Loucy (cell line): ENCODE data around the gene DACT2.
"Not testable (repeated sequence)": the region's sequence is repeated elsewhere in the genome, so short reads cannot be mapped to it uniquely, and the experiment has no call there.

Experiments used
- H2AFZ ChIP-seq: fragments of 200-600 bp; sonication (generic); 2 replicates; pipeline ENCODE4 v1.6.0; 2016; ENCODE audit warnings: antibody characterized with exemption, mild to moderate bottlenecking, low read length, moderate library complexity
- H3F3A ChIP-seq: fragments of 200-600 bp; 2 replicates; pipeline ENCODE4 v1.6.0; 2016; ENCODE audit warnings: antibody characterized with exemption, low read depth, mild to moderate bottlenecking
- H3K27me3 ChIP-seq: fragments of 200-600 bp; sonication (generic); 2 replicates; pipeline ENCODE4 v1.6.1; 2014; ENCODE audit warnings: low read length, mild to moderate bottlenecking; ENCODE audit not compliant: insufficient read depth, poor library complexity, severe bottlenecking
- H3K36me3 ChIP-seq: fragments of 200-600 bp; sonication (generic); 2 replicates; pipeline ENCODE4 v1.6.1; 2016; ENCODE audit warnings: low read length; ENCODE audit not compliant: insufficient read depth
- H3K4me1 ChIP-seq: fragments of 200-600 bp; sonication (generic); 2 replicates; pipeline ENCODE4 v1.5.1; 2014; ENCODE audit warnings: low read length, mild to moderate bottlenecking; ENCODE audit not compliant: insufficient read depth, poor library complexity, severe bottlenecking
- H3K4me2 ChIP-seq: fragments of 200-600 bp; sonication (generic); 2 replicates; pipeline ENCODE4 v1.6.0; 2014; ENCODE audit warnings: antibody characterized with exemption, low read length, low read depth, mild to moderate bottlenecking; ENCODE audit not compliant: poor library complexity, severe bottlenecking
- H3K4me3 ChIP-seq: fragments of 200-600 bp; sonication (generic); 2 replicates; pipeline ENCODE4 v1.5.1; 2014; ENCODE audit warnings: low read length, mild to moderate bottlenecking, mixed read lengths; ENCODE audit not compliant: poor library complexity, severe bottlenecking
- H3K79me2 ChIP-seq: fragments of 200-600 bp; sonication (generic); 2 replicates; pipeline ENCODE4 v1.6.1; 2014; ENCODE audit warnings: low read length; ENCODE audit not compliant: insufficient read depth
- H3K9ac ChIP-seq: fragments of 200-600 bp; sonication (generic); 2 replicates; pipeline ENCODE4 v1.6.0; 2014; ENCODE audit warnings: mild to moderate bottlenecking, low read depth, low read length, moderate library complexity; ENCODE audit not compliant: poor library complexity, severe bottlenecking
- H3K9me2 ChIP-seq: fragments of 200-600 bp; sonication (generic); replicated peaks from 2 replicates; pipeline ENCODE4 v1.6.1; 2016; ENCODE audit warnings: low read depth, low read length, mixed read lengths
- H3K9me3 ChIP-seq: fragments of 200-600 bp; sonication (generic); 2 replicates; pipeline ENCODE4 v1.6.1; 2014; ENCODE audit warnings: mild to moderate bottlenecking, antibody characterized with exemption, low read length, low read depth; ENCODE audit not compliant: insufficient read depth
- H4K20me1 ChIP-seq: fragments of 200-600 bp; sonication (generic); 2 replicates; pipeline ENCODE4 v1.6.0; 2014; ENCODE audit warnings: antibody characterized with exemption, low read length, mild to moderate bottlenecking; ENCODE audit not compliant: insufficient read depth, poor library complexity, severe bottlenecking
- EZH2phosphoT487 ChIP-seq: fragments of 200-600 bp; IDR thresholded peaks from 2 replicates; pipeline ENCODE4 v1.6.1; 2018; ENCODE audit warnings: antibody characterized with exemption, mild to moderate bottlenecking, moderate library complexity, borderline replicate concordance
- TF ChIP-seq, protein P1 (sequence below): fragments of 200-600 bp; sonication (generic); conservative IDR thresholded peaks from 2 replicates; pipeline ENCODE4 v1.5.1; 2014; ENCODE audit warnings: mild to moderate bottlenecking, antibody characterized with exemption, low read length

Gene DACT2

DNA sequence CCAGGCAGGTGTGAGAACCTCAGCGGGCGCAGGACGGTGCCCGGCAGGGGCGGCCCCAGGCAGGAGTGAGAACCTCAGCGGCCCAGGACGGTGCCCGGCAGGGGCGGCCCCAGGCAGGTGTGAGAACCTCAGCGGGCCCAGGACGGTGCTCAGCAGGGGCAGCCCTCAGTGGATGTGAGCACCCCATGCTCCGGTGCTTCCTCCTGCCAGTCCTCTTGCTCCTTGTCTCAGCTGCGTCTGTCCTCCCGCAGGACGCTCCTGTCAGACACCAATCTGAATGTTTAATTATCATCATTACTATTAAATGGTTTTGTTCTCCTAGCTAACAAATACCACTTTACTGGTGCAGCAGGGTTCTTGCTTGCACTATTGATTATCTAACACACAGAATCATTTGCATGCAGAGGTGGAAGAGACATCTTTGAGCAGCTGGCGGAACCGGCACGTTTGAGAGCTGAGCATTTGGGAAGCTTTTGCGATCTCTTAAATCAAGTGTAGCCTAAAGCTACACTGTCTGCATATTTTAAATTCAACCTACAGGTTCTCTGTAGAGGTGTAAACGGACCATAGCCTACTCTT, 39.4 kb upstream of the DACT2 start:
- no peaks in the 10 kb centered on the region for H3F3A ChIP-seq
- H3K4me3 ChIP-seq = no peak overlapping the region
- H2AFZ ChIP-seq = no peak overlapping the region
- H3K9ac ChIP-seq = no peak overlapping the region
- H3K4me2 ChIP-seq = no peak overlapping the region
- no peaks in the 10 kb centered on the region for H3K9me2 ChIP-seq
- H3K4me1 ChIP-seq = no peaks in the 10 kb centered on the region
- no peaks in the 10 kb centered on the region for H3K36me3 ChIP-seq
- no peaks in the 10 kb centered on the region for H4K20me1 ChIP-seq
- TF ChIP-seq, protein P1, sequence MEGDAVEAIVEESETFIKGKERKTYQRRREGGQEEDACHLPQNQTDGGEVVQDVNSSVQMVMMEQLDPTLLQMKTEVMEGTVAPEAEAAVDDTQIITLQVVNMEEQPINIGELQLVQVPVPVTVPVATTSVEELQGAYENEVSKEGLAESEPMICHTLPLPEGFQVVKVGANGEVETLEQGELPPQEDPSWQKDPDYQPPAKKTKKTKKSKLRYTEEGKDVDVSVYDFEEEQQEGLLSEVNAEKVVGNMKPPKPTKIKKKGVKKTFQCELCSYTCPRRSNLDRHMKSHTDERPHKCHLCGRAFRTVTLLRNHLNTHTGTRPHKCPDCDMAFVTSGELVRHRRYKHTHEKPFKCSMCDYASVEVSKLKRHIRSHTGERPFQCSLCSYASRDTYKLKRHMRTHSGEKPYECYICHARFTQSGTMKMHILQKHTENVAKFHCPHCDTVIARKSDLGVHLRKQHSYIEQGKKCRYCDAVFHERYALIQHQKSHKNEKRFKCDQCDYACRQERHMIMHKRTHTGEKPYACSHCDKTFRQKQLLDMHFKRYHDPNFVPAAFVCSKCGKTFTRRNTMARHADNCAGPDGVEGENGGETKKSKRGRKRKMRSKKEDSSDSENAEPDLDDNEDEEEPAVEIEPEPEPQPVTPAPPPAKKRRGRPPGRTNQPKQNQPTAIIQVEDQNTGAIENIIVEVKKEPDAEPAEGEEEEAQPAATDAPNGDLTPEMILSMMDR = no peak
- no peaks in the 10 kb centered on the region for H3K79me2 ChIP-seq
- H3K27me3 ChIP-seq = no peaks in the 10 kb centered on the region
- peaks cover 6% of the 10 kb centered on the region; the same call in 1 of the 2 replicates for H3K9me3 ChIP-seq

DNA sequence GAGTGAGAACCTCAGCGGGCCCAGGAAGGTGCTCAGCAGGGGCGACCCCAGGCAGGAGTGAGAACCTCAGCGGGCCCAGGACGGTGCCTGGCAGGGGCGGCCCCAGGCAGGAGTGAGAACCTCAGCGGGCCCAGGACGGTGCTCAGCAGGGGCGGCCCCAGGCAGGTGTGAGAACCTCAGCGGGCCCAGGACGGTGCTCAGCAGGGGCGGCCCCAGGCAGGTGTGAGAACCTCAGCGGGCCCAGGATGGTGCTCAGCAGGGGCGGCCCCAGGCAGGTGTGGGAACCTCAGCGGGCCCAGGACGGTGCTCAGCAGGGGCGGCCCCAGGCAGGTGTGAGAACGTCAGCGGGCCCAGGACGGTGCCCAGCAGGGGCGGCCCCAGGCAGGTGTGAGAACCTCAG, 37.3 kb upstream of the DACT2 start:
- not testable (repeated sequence) for H3K36me3 ChIP-seq, H3K27me3 ChIP-seq, H3K9me3 ChIP-seq, H3F3A ChIP-seq, H3K4me2 ChIP-seq, H3K4me1 ChIP-seq, H3K79me2 ChIP-seq, H3K9me2 ChIP-seq, H4K20me1 ChIP-seq, H3K9ac ChIP-seq, H2AFZ ChIP-seq, H3K4me3 ChIP-seq

DNA sequence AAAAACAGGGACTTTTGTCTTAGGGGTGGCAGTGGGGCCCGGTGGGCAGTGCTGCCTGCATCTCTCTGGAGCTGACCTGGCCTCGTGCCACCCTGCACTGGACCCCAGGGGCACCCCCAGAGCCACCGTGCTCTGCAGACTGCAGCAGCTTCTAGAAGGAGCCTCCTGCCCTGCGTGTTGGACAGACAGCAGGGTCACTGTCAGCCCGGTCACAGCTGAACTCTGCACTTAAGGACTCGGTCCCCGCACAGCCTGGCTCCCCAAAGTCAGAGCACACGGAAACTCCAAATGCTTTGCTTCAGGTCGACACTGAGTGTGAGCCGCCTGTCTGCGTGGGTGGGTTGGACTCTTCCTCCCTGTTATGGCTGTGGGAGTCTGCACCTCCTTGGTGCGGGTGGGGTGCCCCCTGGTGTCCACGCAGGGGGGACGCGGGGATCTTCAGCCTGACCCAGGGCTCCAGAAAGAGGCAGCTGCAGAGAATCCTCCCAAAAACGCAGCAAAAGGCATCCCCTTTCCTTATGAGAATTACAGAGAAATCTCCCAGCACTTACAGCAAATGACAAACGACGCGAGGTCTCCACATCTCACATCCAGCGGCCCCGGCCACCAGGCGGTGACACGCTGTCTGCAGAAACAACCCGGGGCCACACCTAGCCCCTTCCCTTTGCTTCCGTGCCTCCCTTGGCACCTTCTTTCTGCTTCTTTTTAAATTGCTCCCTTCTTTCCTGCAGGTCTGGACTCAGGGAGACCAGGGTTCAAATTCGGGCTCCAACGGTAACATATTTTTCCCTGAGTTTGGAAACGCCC, 36.3 kb upstream of the DACT2 start:
- Histone ChIP-seq H3K4me3 (no peak overlapping the region), H2AFZ (no peak overlapping the region), H3K27me3 (no peaks in the 10 kb centered on the region), H3K4me2 (no peak overlapping the region), H3F3A (no peaks in the 10 kb centered on the region), H3K36me3 (no peaks in the 10 kb centered on the region), H3K9ac (no peak overlapping the region), H4K20me1 (no peaks in the 10 kb centered on the region), H3K4me1 (no peaks in the 10 kb centered on the region), H3K9me3 (no peaks in the 10 kb centered on the region; the same call in 1 of the 2 replicates), H3K79me2 (no peaks in the 10 kb centered on the region), H3K9me2 (no peaks in the 10 kb centered on the region)
- TF ChIP-seq EZH2phosphoT487 = no peak
- TF ChIP-seq, protein P1 = no peak

DNA sequence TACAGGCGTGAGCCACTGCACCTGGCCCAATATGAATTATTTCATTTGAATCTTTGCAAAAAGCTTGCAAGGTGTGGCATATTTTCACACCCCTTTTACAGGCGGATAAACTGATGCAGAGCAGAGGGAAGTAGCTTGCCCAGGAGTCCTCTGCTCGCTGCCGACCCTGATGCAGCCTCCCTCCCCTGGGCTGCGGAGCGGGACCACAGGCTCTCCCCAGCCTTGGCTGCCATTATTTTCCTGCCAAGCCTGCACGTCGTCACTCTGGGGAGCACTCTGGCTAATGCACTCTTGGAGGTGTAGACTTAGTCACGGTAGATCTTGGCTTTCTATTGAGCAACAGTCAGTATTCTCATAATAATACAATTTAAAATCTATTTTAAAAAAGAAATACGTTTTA, 34.8 kb upstream of the DACT2 start:
- Histone ChIP-seq H3K79me2 (no peaks in the 10 kb centered on the region), H2AFZ (no peak overlapping the region), H3K4me3 (no peak overlapping the region), H3K9me3 (0 out of 2 replicates have a peak, but pooled peaks cover 4% of the 10 kb centered on the region), H3K4me2 (no peak overlapping the region), H3K27me3 (no peaks in the 10 kb centered on the region), H3K4me1 (no peaks in the 10 kb centered on the region), H3F3A (no peaks in the 10 kb centered on the region), H3K9ac (no peak overlapping the region), H4K20me1 (no peaks in the 10 kb centered on the region), H3K36me3 (no peaks in the 10 kb centered on the region), H3K9me2 (no peaks in the 10 kb centered on the region)
- TF ChIP-seq, protein P1 = no peak
- no peak for TF ChIP-seq EZH2phosphoT487
